ENCODE measurements around the gene ST6GALNAC2.
"Not testable (repeated sequence)": the region's sequence is repeated elsewhere in the genome, so short reads cannot be mapped to it uniquely, and the experiment has no call there.

The ST6GALNAC2 gene

GRCh38 chr17:76612977-76613851 is 27.6 kb upstream of the ST6GALNAC2 start:
- no peak for ATAC-seq (replicated peaks)
- Mint-ChIP-seq H3K9me3 (peaks cover 0 to 2% of the 10 kb centered on the region in 2 donors), H3K4me3 (no peak overlapping the region), H3K4me1 (peaks cover 0 to 6% of the 10 kb centered on the region in 2 donors), H3K27me3 (peaks cover 4 to 10% of the 10 kb centered on the region in 2 donors), H3K27ac (no peak overlapping the region), H3K36me3 (no peaks in the 10 kb centered on the region)
- DNase-seq: no peak

DNA sequence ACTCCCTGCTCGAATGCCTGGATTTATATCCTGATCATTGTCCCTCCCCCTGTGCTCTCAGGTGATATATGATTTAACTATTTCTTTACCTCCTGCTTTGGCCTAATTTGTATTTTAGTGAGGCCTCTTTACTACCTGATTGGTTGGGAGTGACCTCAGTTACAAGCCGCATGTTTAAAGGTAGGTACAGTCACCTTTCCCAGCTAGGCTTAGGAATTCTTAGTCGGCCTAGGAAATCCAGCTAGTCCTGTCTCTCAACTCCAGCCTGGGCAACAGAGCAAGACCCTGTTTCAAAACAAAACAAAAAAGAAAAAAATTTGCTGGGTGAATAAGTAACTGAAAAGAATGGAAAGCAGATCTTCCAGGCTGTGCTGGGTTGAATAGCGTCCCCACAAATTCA is 26.8 kb upstream of the ST6GALNAC2 start:
- no peak for ATAC-seq (replicated peaks)
- DNase-seq: no peak

DNA sequence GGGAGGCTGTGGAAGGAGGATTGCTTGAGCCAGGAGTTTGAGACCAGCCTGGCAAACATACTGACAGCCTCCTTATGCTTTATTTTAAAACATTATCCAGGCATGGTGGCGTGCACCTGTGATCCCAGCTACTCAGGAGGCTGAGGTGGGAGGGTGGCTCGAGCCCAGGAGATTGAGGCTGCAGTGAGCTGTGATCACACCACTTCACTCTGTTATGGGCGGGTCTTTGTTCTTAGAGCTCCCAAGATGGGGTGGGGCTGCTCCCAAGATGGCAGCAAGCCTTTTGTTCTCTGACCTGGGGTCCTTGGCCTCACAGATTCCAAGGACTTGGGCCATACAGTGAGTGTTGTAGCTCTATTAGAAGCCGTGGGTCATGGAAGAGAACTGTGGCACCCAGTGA is 26.1 kb upstream of the ST6GALNAC2 start:
- peaks cover 0 to 2% of the 10 kb centered on the region in 2 donors for H3K9me3 Mint-ChIP-seq
- ATAC-seq (replicated peaks) (no peak), DNase-seq (no peak)
- no peaks in the 10 kb centered on the region for H3K36me3 Mint-ChIP-seq
- H3K4me3 Mint-ChIP-seq: no peak overlapping the region
- H3K27me3 Mint-ChIP-seq: peaks cover 4 to 10% of the 10 kb centered on the region in 2 donors
- H3K27ac Mint-ChIP-seq: no peak overlapping the region
- H3K4me1 Mint-ChIP-seq: peaks cover 0 to 6% of the 10 kb centered on the region in 2 donors

More for the DNA sequence above, 26.8 kb upstream of the ST6GALNAC2 start:
- Mint-ChIP-seq H3K36me3 (no peaks in the 10 kb centered on the region), H3K9me3 (peaks cover 0 to 2% of the 10 kb centered on the region in 2 donors), H3K27me3 (peaks cover 4 to 10% of the 10 kb centered on the region in 2 donors), H3K4me3 (no peak overlapping the region), H3K4me1 (peaks cover 0 to 6% of the 10 kb centered on the region in 2 donors), H3K27ac (no peak overlapping the region)

GRCh38 chr17:76611080-76611749 is 25.6 kb upstream of the ST6GALNAC2 start:
- not testable (repeated sequence) for H3K4me3 Mint-ChIP-seq

GRCh38 chr17:76606685-76607084 is 21.0 kb upstream of the ST6GALNAC2 start:
- not testable (repeated sequence) for H3K4me1 Mint-ChIP-seq; H3K36me3 Mint-ChIP-seq; H3K9me3 Mint-ChIP-seq; H3K27ac Mint-ChIP-seq; ATAC-seq (replicated peaks); DNase-seq; H3K4me3 Mint-ChIP-seq
- peaks cover 19% of the 10 kb centered on the region in 2 donors for H3K27me3 Mint-ChIP-seq

More at GRCh38 chr17:76611080-76611749, 25.6 kb upstream of the ST6GALNAC2 start:
- not testable (repeated sequence) for H3K27ac Mint-ChIP-seq; DNase-seq; ATAC-seq (replicated peaks); H3K36me3 Mint-ChIP-seq; H3K9me3 Mint-ChIP-seq; H3K4me1 Mint-ChIP-seq
- peaks cover 4 to 10% of the 10 kb centered on the region in 2 donors for H3K27me3 Mint-ChIP-seq

GRCh38 chr17:76601065-76601464 is 15.4 kb upstream of the ST6GALNAC2 start:
- peaks cover 31 to 43% of the 10 kb centered on the region in 2 donors for H3K27me3 Mint-ChIP-seq

DNA sequence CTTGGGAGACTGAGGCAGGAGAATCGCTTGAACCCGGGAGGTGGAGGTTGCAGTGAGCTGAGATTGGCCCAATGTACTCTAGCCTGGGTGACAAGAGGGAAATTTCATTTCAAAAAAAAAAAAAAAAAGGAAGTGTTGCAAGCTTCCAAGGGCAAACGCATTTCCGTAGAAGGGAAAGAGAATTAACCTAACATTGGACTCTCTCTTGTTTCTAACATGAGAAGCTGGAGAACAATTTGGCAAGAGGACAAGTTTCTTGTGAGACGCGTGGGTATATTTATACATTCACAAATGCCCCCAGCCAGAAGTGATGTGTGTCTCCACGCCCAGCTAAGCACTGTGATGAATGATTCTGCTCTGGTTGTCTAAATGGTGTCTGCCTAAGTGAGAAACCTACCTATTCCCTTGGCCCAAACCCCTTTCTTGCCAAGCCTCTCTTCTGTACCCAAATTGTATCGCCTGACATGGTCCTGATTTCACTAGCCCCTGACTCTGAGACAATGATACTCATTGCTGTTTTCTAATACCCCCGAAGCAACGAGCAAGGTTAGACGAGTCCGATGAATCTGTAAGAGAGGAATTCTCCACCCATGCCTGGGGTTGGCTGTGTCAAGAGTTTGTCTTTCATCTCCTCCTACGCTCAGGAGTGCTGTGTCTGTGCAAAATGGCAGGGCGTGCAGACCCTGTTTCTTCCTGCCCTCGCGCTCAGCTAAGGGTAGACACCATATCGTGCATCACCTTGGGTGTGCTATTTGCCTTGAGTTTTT is 14.2 kb upstream of the ST6GALNAC2 start:
- DNase-seq: no peak
- Mint-ChIP-seq H3K4me1 (peaks cover 0 to 3% of the 10 kb centered on the region in 2 donors), H3K9me3 (no peaks in the 10 kb centered on the region), H3K27me3 (peaks cover 31 to 43% of the 10 kb centered on the region in 2 donors), H3K27ac (no peak overlapping the region), H3K4me3 (no peak overlapping the region), H3K36me3 (no peaks in the 10 kb centered on the region)
- ATAC-seq (replicated peaks): no peak

More at GRCh38 chr17:76601065-76601464, 15.4 kb upstream of the ST6GALNAC2 start:
- peaks cover 0 to 3% of the 10 kb centered on the region in 2 donors for H3K4me1 Mint-ChIP-seq
- H3K9me3 Mint-ChIP-seq: no peaks in the 10 kb centered on the region
- H3K36me3 Mint-ChIP-seq: no peaks in the 10 kb centered on the region
- no peak overlapping the region for H3K4me3 Mint-ChIP-seq
- DNase-seq (no peak), ATAC-seq (replicated peaks) (no peak)
- no peak overlapping the region for H3K27ac Mint-ChIP-seq

DNA sequence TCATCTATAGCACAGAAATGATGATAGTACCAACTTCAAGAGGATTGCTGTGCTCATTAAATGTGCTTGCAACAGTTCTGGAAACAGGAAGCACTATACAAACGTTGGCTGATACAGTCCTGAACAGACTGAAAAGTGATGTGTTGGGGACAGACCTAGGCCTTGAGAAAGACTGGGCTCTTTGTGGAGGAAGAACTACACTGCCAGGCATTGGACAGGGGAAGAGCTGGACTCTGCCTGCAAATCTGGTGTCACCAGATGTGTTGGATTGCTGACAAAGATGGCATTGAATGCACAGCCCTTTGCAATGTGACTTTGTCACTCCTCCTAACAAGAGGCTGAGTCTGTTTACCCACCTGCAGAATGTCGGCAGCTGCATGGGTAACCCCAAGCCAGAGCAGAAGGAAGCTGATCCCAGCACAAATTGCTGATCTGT is 12.4 kb upstream of the ST6GALNAC2 start:
- no peaks in the 10 kb centered on the region for H3K9me3 Mint-ChIP-seq
- ATAC-seq (replicated peaks) (no peak), DNase-seq (no peak)
- H3K4me1 Mint-ChIP-seq: peaks cover 0 to 3% of the 10 kb centered on the region in 2 donors
- H3K27ac Mint-ChIP-seq: no peak overlapping the region
- H3K36me3 Mint-ChIP-seq: no peaks in the 10 kb centered on the region
- peaks cover 37 to 38% of the 10 kb centered on the region in 2 donors for H3K27me3 Mint-ChIP-seq
- no peak overlapping the region for H3K4me3 Mint-ChIP-seq

GRCh38 chr17:76597156-76598003 is 11.7 kb upstream of the ST6GALNAC2 start:
- Mint-ChIP-seq H3K36me3 (no peaks in the 10 kb centered on the region), H3K9me3 (no peaks in the 10 kb centered on the region)
- ATAC-seq (replicated peaks): no peak

DNA sequence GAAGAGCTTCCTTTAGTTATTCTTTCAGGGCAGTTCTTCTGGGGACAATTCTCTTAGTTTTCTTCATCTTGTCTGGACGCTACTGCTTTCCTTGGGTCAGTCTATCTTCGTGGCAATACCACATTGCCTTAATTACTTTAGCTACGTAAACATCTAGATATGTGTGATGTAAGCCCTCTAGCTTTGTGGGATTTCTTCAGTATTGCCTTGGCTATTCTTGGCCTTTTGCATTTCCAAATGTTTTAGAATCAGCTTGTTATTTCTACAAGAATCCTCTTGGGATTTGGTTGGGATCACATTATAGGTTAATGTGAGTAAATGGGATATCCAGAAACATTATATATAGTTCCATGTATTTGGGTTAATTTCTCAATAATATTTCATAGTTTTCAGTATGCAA is 9.0 kb upstream of the ST6GALNAC2 start:
- no peak overlapping the region for H3K4me3 Mint-ChIP-seq
- peaks cover under 1 to 4% of the 10 kb centered on the region in 2 donors for H3K36me3 Mint-ChIP-seq
- H3K9me3 Mint-ChIP-seq: no peaks in the 10 kb centered on the region
- no peak overlapping the region for H3K27ac Mint-ChIP-seq
- no peak for DNase-seq
- peaks cover 27 to 31% of the 10 kb centered on the region in 2 donors for H3K27me3 Mint-ChIP-seq
- ATAC-seq (replicated peaks): no peak
- no peaks in the 10 kb centered on the region for H3K4me1 Mint-ChIP-seq

More at GRCh38 chr17:76597156-76598003, 11.7 kb upstream of the ST6GALNAC2 start:
- Mint-ChIP-seq H3K4me3 (no peak overlapping the region), H3K27ac (no peak overlapping the region), H3K4me1 (peaks cover 0 to 3% of the 10 kb centered on the region in 2 donors), H3K27me3 (peaks cover 32 to 36% of the 10 kb centered on the region in 2 donors)
- no peak for DNase-seq

- Mint-ChIP-seq H3K4me3 (no peak overlapping the region), H3K4me1 (no peaks in the 10 kb centered on the region), H3K9me3 (no peaks in the 10 kb centered on the region), H3K27ac (no peak overlapping the region), H3K36me3 (peaks cover 1 to 9% of the 10 kb centered on the region in 2 donors), H3K27me3 (peaks cover 32 to 35% of the 10 kb centered on the region in 2 donors)
- DNase-seq (no peak), ATAC-seq (replicated peaks) (no peak)
Measured at GRCh38 chr17:76593959-76594358, 8.3 kb upstream of the ST6GALNAC2 start.

DNA sequence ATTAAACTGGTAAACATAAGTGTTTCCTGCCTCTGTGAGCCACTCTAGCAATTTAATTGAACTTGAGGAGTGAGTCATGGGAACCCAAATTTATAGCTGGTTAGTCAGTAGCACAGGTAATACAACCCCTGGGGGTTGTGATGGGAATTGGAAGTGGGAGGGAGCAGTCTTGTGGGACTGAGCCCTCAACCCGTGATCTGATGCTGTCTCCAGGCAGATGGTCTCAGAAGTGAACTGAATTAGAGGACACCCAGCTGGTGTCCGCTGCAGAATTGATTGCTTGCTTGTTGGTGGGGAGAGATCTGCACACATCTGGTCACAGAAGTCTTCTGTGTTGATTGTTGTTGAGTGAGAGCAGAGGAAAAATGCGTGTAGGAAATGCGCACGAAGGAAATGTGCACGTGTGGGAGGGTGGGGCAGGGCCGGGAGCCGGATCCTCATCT is 7.7 kb upstream of the ST6GALNAC2 start:
- no peak overlapping the region for H3K4me3 Mint-ChIP-seq
- peaks cover 32 to 34% of the 10 kb centered on the region in 2 donors for H3K27me3 Mint-ChIP-seq
- no peak for DNase-seq
- H3K36me3 Mint-ChIP-seq: peaks cover 1 to 12% of the 10 kb centered on the region in 2 donors
- no peaks in the 10 kb centered on the region for H3K4me1 Mint-ChIP-seq
- no peaks in the 10 kb centered on the region for H3K9me3 Mint-ChIP-seq
- no peak overlapping the region for H3K27ac Mint-ChIP-seq
- ATAC-seq (replicated peaks): no peak

DNA sequence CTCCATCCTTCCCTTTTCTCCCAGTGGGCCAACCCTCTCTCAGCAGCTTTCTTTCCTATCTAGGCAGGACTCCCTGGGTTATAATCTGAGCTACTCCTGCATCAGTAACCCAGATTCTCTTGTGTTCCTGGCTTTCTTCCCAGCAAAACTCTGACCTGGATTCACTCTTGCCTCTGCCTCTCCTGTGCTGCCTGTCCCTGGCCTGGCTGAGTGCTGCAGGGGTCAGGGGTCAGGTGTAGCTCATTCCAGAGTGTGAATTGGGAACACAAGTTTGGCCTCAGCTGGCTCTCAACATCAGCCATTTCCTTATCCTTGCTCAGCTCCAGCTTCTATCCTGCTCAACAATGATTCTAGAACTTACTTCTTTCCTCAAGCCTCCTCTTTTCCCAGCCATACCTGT is 2.5 kb upstream of the ST6GALNAC2 start:
- Mint-ChIP-seq H3K4me1 (peaks cover 9 to 15% of the 10 kb centered on the region in 2 donors), H3K36me3 (peaks cover 1 to 16% of the 10 kb centered on the region in 2 donors), H3K27me3 (peaks cover 35 to 54% of the 10 kb centered on the region in 2 donors), H3K27ac (no peak overlapping the region), H3K9me3 (no peaks in the 10 kb centered on the region), H3K4me3 (no peak overlapping the region)
- ATAC-seq (replicated peaks) (no peak), DNase-seq (no peak)
